Measurements from ENCODE around the gene MARVELD3.
"Not testable (repeated sequence)": the region's sequence is repeated elsewhere in the genome, so short reads cannot be mapped to it uniquely, and the experiment has no call there.

The MARVELD3 gene

DNA sequence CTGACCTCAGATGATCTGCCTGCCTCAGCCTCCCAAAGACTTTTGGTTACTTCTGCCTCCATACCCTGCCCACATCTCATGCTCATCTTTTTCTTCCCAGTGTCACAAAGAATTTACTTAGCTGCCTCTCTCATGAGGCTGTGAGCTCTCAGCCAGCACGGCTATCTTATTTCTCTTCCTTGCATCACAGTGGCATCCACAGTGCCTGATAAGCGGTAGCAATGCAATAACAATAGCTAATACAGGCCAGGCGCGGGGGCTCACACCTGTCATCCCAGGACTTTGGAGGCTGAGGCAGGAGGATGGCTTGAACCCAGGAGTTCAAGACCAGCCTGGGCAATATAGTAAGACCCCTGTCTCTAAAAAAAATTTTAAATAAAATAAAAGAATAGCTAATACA is 15.5 kb upstream of the MARVELD3 start:
- TF ChIP-seq, protein P1, sequence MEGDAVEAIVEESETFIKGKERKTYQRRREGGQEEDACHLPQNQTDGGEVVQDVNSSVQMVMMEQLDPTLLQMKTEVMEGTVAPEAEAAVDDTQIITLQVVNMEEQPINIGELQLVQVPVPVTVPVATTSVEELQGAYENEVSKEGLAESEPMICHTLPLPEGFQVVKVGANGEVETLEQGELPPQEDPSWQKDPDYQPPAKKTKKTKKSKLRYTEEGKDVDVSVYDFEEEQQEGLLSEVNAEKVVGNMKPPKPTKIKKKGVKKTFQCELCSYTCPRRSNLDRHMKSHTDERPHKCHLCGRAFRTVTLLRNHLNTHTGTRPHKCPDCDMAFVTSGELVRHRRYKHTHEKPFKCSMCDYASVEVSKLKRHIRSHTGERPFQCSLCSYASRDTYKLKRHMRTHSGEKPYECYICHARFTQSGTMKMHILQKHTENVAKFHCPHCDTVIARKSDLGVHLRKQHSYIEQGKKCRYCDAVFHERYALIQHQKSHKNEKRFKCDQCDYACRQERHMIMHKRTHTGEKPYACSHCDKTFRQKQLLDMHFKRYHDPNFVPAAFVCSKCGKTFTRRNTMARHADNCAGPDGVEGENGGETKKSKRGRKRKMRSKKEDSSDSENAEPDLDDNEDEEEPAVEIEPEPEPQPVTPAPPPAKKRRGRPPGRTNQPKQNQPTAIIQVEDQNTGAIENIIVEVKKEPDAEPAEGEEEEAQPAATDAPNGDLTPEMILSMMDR (IDR thresholded peaks at IDR 0.05; ENCODE audit: insufficient read depth, low read depth, low read length, missing control alignments): no peak
- H3K4me3 ChIP-seq (ENCODE audit: low read depth, low read length): no peak overlapping the region
- DNase-seq (ENCODE audit: low read depth): no peak

DNA sequence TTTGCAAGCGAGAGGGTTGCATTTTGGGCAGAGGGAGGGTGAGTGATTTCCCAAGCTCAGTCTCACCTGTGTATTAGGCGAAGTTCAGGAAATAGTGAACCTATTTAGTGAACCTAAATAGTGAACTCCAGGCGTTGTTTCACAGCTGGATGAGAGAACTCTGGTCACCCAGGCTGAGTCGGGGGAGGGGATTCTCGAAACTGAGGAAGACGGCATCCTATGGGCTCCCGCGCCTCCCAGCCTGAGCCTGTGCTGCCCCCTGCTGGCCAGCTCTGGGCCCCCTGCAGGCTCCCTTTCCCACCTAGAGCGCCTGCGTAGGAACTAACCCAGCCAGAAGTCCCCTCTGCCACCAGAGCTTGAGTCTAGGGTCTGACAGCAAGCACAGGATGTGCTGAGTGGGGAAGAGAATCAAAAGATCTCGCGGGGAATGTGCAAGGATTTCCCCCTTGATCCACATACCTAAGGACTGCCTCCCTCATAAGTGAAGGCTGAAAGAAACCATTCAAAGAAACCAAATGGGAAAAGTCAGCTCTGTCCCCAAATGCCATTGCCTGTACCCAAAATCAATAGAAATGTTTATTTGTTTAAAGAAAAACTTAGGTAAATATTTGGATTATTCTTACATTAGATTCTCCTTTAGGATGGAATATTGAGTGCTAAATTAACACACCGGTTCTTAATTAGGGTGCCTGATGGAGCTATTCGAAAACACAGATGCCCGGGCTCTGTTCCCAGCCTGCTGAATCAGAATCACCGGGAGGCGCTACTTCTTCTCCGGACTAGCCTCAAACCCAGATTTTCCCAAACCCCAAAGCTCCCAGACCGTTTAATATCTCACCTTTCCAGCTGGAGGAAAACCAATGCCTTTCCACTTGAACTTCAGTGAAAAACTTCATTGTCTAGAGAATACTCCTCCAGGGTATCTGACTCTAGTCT is 14.8 kb upstream of the MARVELD3 start:
- TF ChIP-seq, protein P1 (IDR thresholded peaks at IDR 0.05; ENCODE audit: insufficient read depth, low read depth, low read length, missing control alignments): peak; percentile 98
- peak; percentile 89 for DNase-seq (ENCODE audit: low read depth)
- H3K4me3 ChIP-seq (ENCODE audit: low read depth, low read length): no peak overlapping the region

DNA sequence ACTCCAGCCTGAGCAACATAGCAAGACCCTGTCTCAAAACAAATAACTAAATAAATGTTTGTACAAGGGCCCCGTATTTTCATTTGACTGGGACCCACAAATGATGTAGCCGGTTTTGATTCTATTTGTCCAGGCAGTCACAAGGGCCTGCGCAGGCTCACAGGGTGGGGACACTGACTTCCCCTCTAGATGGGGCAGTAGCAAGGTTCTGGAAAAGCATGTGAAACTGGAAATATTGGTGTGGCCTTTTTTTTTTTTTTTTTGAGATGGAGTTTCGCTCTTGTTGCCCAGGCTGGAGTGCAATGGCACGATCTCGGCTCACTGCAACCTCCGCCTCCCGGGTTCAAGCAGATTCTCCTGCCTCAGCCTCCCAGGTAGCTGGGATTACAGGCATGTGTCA is 11.0 kb upstream of the MARVELD3 start:
- not testable (repeated sequence) for DNase-seq (ENCODE audit: low read depth); H3K4me3 ChIP-seq (ENCODE audit: low read depth, low read length)

DNA sequence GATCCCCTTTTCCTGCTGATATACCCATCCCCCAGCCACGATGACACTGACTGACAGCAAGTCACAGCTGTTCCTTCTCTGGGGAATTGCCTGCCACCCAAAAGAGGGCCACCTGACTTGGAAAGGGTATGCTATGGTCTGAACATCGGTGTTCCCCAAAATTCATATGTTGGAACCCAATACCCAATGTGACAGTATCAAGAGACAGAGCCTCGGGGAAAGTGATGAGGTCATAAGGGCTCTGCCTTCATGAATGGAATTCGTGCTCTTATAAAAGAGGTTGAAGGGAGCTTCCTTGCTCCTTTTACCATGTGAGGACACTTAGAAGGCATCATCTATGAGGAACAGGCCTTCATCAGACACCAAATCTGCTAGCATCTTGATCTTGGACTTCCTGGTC is 7.6 kb upstream of the MARVELD3 start:
- TF ChIP-seq, protein P1 (IDR thresholded peaks at IDR 0.05; ENCODE audit: insufficient read depth, low read depth, low read length, missing control alignments): no peak
- H3K4me3 ChIP-seq (ENCODE audit: low read depth, low read length): no peak overlapping the region
- DNase-seq (ENCODE audit: low read depth): no peak

DNA sequence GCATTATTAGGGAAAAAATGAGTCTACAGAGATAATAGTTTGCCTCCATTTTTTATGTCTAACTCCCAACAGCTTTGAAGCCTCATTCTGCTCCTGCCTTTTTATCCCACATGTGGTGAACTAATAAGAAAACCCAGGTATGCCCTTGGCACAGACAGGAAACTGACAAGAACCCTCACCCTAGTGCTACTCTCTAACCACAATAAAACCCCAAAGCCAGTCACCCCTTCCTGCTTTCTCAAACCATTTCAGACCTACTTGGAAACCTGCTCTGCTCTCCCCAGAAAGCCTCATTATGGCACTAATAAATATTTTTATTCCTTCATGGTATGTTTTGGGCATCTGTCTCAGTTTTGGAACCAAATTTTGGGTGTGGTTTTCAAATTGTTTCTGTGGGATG is 3.9 kb upstream of the MARVELD3 start:
- TF ChIP-seq, protein P1 (IDR thresholded peaks at IDR 0.05; ENCODE audit: insufficient read depth, low read depth, low read length, missing control alignments): no peak
- DNase-seq (ENCODE audit: low read depth): peak; percentile 40

DNA sequence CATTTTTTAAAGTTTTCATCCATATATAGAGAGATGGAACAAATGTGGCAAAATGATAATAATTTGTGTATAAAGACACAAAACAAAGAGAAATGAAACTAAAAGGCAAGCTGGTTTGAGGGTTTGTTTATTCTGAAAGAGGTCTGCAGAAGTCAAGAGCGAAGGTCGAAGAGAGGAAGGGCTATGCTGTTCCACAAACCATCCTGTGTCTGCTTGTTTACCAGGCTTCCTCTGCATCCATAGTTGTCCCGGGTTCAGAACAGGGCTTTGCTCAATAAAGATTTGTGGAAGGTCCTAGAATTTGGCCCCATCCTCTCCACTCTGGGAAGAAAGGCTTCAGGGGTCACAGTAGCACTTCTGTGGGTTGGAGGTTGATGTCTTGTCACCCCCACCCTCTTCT is 2.4 kb upstream of the MARVELD3 start:
- TF ChIP-seq, protein P1 (IDR thresholded peaks at IDR 0.05; ENCODE audit: insufficient read depth, low read depth, low read length, missing control alignments): no peak
- DNase-seq (ENCODE audit: low read depth): peak; percentile 53
- H3K4me3 ChIP-seq (ENCODE audit: low read depth, low read length): no peak overlapping the region

More for the DNA sequence above, 3.9 kb upstream of the MARVELD3 start:
- H3K4me3 ChIP-seq (ENCODE audit: low read depth, low read length): no peak overlapping the region

DNA sequence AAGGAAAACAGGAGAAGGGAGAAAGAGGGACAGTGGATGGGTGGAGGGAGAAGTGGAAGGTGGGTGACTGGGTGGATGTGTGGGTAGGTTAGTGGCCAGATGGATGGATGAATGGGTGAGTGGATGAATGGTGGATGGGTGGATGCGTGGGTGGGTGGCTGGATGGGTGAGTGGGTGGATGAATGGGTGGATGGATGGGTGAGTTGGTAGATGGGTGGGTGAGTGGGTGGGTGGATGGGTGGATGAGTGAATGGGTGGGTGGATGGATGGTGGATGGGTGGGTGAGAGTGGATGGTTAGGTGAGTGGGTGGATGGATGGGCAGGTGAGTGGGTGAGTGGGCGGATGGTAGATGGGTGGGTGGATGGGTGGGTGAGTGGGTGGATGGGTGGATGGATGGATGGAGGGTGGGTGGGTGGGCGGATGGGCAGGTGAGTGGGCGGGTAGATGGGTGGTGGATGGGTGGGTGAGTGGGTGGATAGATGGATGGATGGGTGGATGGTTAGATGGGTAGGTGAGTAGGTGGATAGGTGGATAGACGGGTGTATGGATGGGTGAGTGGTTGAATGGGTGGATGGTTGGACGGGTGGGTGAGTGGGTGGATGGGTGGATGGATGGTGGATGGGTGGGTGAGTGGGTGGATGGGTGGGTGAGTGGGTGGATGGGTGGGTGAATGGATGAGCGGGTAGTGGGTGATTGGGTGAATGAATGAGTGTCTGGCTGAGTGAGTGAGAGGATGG is 702 bp upstream of the MARVELD3 start:
- no peak overlapping the region for H3K4me3 ChIP-seq (ENCODE audit: low read depth, low read length)
- no peak for DNase-seq (ENCODE audit: low read depth)
- TF ChIP-seq, protein P1 (IDR thresholded peaks at IDR 0.05; ENCODE audit: insufficient read depth, low read depth, low read length, missing control alignments): no peak

All from GM12865 (cell line).